Lower leg skin (tissue), 4 donors: Measurements from ENCODE around the gene UGT1A6. TPM values are rescaled to one million over a fixed set of nuclear protein-coding genes. Genes with fewer than 3 reads are reported as not detected.

ENCODE experiments used
- DNase-seq, 2 donors: peaks; one replicate each; pipeline ENCODE4 v3.0.0-alpha.2; 2019; ENCODE audit warnings: low spot score in 2 of 2
- H3K4me3 ChIP-seq: fragments of 200-600 bp; sonication (generic); 2 replicates; pipeline ENCODE4 v1.5.1; 2017; ENCODE audit warnings: mild to moderate bottlenecking, low read depth; ENCODE audit not compliant: poor library complexity, severe bottlenecking
- POLR2A ChIP-seq, 2 donors: fragments of 450-650 bp; IDR thresholded peaks; one replicate each; pipeline ENCODE4 v1.6.1; 2016 to 2017; ENCODE audit warnings: antibody characterized with exemption in 2 of 2, mild to moderate bottlenecking in 1 of 2, moderate library complexity in 1 of 2
- WGBS, 2 donors: methylation state at CpG; one replicate each; pipeline ENCODE4 v1.1.5; 2018; 5-methylcytosine and 5-hydroxymethylcytosine counted together
- intact Hi-C: fragments of 100-400 bp; cut with DNase I; formaldehyde crosslinking; loops from one replicate; pipeline ENCODE4 v1.15.0; 2023; ENCODE audit warnings: low total_unique reads
- total RNA-seq, 4 donors: library from RNA; depleted of rRNA; stranded (reverse); fragments of >200 nt; gene quantifications; one replicate each; pipeline ENCODE4 v1.1.0, GENCODE V29; 2016
- TF ChIP-seq, protein P1 (sequence below), 3 donors: fragments of 450-650 bp; IDR thresholded peaks; one replicate each; pipeline ENCODE4 v1.5.1; 2016; ENCODE audit warnings: antibody characterized with exemption in 3 of 3, mild to moderate bottlenecking in 3 of 3, moderate library complexity in 2 of 3

The UGT1A6 gene
- total RNA-seq, 4 donors from 2014 or later, result 11.5 to 35.6 (median 14.4) TPM

DNA sequence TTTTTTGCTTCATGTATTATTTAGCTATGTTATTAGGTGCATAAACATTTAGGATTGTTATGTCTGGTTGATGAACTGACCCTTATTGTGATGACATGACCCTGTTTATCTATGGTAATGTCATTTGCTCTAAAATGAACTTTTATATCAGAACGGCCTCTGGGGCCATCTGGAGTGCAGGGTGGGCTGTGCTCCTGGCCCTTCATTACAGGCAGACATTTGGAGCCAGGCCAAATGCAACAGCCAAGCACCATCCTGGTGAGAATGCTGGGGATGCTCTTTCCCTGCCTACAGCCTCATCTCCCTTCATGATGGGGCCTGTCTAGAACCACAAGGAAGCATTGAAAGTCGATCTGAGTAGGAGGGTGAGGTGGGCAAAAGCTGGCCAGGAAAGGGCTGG is 123.6 kb downstream of the UGT1A6 start:
- H3K4me3 ChIP-seq, result no peak overlapping the region
- 40 to 61% methylated on average over 2 of the region's 2 CpGs for whole genome bisulfite sequencing, 2 donors
- peak in 1 of 2 donors; percentile 68 for DNase-seq
- intact Hi-C loops, result no loop called here
- TF ChIP-seq, protein P1, sequence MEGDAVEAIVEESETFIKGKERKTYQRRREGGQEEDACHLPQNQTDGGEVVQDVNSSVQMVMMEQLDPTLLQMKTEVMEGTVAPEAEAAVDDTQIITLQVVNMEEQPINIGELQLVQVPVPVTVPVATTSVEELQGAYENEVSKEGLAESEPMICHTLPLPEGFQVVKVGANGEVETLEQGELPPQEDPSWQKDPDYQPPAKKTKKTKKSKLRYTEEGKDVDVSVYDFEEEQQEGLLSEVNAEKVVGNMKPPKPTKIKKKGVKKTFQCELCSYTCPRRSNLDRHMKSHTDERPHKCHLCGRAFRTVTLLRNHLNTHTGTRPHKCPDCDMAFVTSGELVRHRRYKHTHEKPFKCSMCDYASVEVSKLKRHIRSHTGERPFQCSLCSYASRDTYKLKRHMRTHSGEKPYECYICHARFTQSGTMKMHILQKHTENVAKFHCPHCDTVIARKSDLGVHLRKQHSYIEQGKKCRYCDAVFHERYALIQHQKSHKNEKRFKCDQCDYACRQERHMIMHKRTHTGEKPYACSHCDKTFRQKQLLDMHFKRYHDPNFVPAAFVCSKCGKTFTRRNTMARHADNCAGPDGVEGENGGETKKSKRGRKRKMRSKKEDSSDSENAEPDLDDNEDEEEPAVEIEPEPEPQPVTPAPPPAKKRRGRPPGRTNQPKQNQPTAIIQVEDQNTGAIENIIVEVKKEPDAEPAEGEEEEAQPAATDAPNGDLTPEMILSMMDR (IDR thresholded peaks at IDR 0.05), result no peak

DNA sequence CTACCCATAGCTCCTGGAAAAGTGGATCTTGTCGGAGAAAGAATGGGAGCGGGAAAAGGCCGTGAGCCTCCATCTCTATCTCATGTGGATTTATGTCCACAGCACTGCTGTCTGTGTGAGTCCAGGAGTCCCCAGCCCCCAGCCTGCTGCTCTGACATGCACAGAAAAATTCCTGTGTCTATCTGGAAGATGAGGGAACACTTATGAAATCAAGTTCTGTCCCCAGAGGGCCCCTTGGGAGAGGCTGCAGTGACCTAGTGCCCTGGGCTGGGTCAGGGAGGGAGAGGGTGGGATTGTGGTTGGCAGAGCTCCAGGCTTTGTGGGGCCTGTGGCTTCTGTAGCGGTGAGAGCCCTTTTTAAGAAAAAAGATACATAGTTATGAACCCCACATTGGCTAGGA is 124.1 kb downstream of the UGT1A6 start:
- no peak overlapping the region for H3K4me3 ChIP-seq
- WGBS, 2 donors, result 85 to 92% methylated on average over 4 of the region's 4 CpGs
- TF ChIP-seq, protein P1 (IDR thresholded peaks at IDR 0.05), result no peak
- TF ChIP-seq POLR2A (IDR thresholded peaks at IDR 0.05), result no peak
- intact Hi-C loops, result no loop called here
- DNase-seq, result peak in 1 of 2 donors; percentile 43

DNA sequence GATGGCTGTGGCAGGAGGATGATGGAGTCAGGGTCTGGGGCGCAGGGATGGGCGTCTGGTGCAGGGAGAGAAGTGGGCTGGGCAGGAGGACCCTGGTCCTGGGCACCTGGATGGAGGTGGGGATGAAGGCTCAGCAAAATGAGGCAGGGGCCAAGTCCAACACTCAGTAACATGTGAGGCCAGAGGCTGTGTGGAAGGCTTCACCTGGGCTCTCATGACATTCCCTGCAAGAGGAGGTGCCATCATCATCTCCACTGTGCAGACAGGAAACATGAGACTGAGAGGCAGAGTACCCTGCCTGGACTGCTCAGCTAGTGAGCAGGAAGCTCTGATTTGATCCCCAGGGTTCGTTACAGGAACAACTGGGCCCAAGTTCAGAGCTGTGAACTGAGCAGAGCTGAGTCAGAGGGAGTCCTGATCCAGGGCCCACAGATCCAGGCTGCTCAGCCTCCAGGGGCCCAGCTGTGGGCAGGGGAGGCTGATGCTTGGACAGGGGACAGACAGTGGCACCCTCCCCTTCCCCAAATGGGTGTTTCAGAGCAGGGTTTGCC is 124.7 kb downstream of the UGT1A6 start:
- TF ChIP-seq, protein P1 (IDR thresholded peaks at IDR 0.05), result no peak
- no peak for TF ChIP-seq POLR2A (IDR thresholded peaks at IDR 0.05)
- intact Hi-C loops, result no loop called here
- peak in 1 of 2 donors; percentile 58 for DNase-seq
- WGBS, 2 donors, result 78 to 81% methylated on average over 3 of the region's 3 CpGs
- H3K4me3 ChIP-seq, result no peak overlapping the region

DNA sequence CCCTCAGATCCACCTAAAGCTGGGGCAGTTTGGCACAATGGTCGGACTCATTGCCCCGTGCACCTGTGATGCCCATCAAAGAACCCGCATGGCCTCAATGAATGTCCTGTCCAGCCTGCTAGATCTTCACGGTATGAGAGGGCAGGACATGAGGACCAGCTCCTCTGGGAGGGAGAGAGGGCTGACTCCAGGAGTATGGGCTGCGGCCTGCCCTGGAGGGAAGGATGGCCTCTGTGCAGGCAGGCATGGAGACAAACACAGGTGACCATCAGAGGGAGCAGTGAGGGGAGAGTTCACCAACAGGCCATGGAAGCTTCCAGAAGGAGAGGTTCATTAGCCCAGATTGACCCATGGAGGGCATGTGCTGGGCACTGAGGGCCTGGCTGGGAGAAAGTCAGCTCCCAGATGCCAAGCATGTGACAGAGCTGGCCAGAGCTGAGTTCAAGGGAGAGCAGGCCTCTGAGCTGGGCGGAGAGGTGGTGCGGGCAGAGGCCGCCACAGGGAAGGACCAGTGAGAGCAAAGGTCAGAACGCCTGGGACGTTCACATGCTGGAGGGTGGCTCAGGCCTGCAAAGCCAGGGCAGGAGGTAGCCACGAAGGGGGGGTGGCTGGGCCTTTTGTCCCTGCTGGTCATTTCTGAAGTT is 125.4 kb downstream of the UGT1A6 start:
- no peak overlapping the region for H3K4me3 ChIP-seq
- no peak for TF ChIP-seq POLR2A (IDR thresholded peaks at IDR 0.05)
- TF ChIP-seq, protein P1 (IDR thresholded peaks at IDR 0.05), result no peak
- intact Hi-C loops, result no loop called here
- peak in 1 of 2 donors; percentile 63 for DNase-seq
- WGBS, 2 donors, result 94 to 95% methylated on average over 11 of the region's 11 CpGs

DNA sequence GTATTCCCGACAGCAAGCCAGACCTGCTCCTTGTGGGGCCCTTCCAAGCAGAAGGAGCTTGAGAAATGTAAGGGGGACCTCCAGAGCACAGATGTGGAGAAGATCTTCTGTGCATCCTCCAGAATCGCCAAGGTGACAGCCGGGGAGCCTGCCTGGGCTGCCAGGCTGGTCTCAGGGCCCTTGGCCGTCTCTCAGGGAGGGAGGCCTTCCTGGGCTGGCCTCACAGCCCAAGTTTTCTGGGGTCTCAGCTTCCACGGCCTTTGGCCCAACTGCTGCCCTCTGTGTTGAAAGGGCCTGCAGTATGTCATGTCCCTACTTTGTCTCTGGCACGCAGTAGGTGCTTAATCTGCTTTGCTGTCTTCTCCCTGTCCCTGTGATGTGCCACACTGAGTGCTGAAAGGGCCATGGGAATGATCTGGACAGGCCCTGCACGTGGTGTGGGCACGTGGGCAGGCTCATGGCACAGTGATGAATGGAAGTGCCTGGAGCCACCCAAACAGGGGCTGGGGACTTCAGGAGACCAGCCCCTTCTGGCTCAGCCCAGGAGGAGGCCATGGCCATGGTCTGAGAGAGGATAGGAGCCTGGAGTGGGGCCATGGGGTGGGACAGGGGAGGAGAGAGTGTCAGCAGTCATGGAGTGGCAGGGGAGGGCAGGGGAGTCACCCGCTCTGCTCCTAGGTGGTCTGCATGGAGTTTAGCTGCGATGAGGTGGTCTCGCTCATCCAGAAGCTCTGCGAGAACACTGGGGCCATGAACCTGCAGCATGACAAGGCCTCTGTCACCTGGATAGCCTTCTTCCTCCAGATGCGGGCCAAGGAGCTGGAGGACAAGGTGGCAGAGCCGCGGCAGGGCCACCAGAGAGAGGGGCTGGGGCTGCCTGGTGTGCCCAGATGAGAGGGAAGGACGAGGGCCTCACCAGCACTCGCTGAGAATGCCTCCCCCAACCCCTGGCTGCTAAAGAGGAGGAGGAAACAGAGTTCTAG is 126.2 kb downstream of the UGT1A6 start:
- TF ChIP-seq, protein P1 (IDR thresholded peaks at IDR 0.05), result no peak
- TF ChIP-seq POLR2A (IDR thresholded peaks at IDR 0.05), result no peak
- H3K4me3 ChIP-seq, result no peak overlapping the region
- peak in 1 of 2 donors; percentile 83 for DNase-seq
- intact Hi-C loops, result no loop called here
- WGBS, 2 donors, result 82 to 84% methylated on average over 13 to 17 of the region's 17 CpGs
